GM21367 (cell line): Measurements from ENCODE around the gene HAPLN1.
A peak's percentile ranks its signal among the peaks of the same experiment; 100 is the strongest.

ENCODE experiments used
- ATAC-seq: cut with Tn5 transposase; IDR thresholded peaks from one replicate; pipeline ENCODE4 v1.9.1; 2021; ENCODE audit not compliant: unreplicated experiment

HAPLN1 gene

GRCh38 chr5:83718936-83719495 is 1.6 kb downstream of the HAPLN1 start:
- no peak for ATAC-seq

- peak; percentile 74 for ATAC-seq
These were observed 2.3 kb downstream of the HAPLN1 start for GRCh38 chr5:83718195-83718825.

GRCh38 chr5:83715236-83716065 is 5.2 kb downstream of the HAPLN1 start:
- no peak for ATAC-seq

GRCh38 chr5:83714810-83715209 is 5.8 kb downstream of the HAPLN1 start:
- no peak for ATAC-seq

GRCh38 chr5:83711982-83712601 is 8.6 kb downstream of the HAPLN1 start:
- ATAC-seq, result peak; percentile 71

- no peak for ATAC-seq
These were observed 10.7 kb downstream of the HAPLN1 start for GRCh38 chr5:83709973-83710372.

- no peak for ATAC-seq
These were observed 12.5 kb downstream of the HAPLN1 start for GRCh38 chr5:83708170-83708569.

- no peak for ATAC-seq
These were observed 17.6 kb downstream of the HAPLN1 start for GRCh38 chr5:83703059-83703458.

GRCh38 chr5:83701886-83702285 is 18.8 kb downstream of the HAPLN1 start:
- no peak for ATAC-seq

GRCh38 chr5:83689881-83690280 is 30.8 kb downstream of the HAPLN1 start:
- no peak for ATAC-seq

- no peak for ATAC-seq
These were observed 32.4 kb downstream of the HAPLN1 start for GRCh38 chr5:83688281-83688680.

- no peak for ATAC-seq
These were observed 33.5 kb downstream of the HAPLN1 start for GRCh38 chr5:83687124-83687619.

- no peak for ATAC-seq
These were observed 34.4 kb downstream of the HAPLN1 start for GRCh38 chr5:83686251-83686650.

GRCh38 chr5:83683836-83684235 is 36.8 kb downstream of the HAPLN1 start:
- ATAC-seq, result no peak

GRCh38 chr5:83672646-83673045 is 48.0 kb downstream of the HAPLN1 start:
- no peak for ATAC-seq

- ATAC-seq, result no peak
These were observed 48.5 kb downstream of the HAPLN1 start for GRCh38 chr5:83672158-83672557.

- ATAC-seq, result no peak
These were observed 55.0 kb downstream of the HAPLN1 start for GRCh38 chr5:83665631-83666030.

GRCh38 chr5:83662558-83662957 is 58.1 kb downstream of the HAPLN1 start:
- no peak for ATAC-seq

- no peak for ATAC-seq
These were observed 62.7 kb downstream of the HAPLN1 start for GRCh38 chr5:83657807-83658525.

- ATAC-seq, result peak; percentile 49
These were observed 66.1 kb downstream of the HAPLN1 start for GRCh38 chr5:83654427-83654994.

GRCh38 chr5:83653669-83654068 is 67.0 kb downstream of the HAPLN1 start:
- peak; percentile 72 for ATAC-seq
